NCI-H1694 treated with DMSO at 0.1 percent for 48 hours (cell line): Measurements from ENCODE around the gene UNC79.

ENCODE experiments used
- DNase-seq: peaks from one replicate; lab custom pipeline; 2025; lab: John Stamatoyannopoulos, UW

The UNC79 gene

DNA sequence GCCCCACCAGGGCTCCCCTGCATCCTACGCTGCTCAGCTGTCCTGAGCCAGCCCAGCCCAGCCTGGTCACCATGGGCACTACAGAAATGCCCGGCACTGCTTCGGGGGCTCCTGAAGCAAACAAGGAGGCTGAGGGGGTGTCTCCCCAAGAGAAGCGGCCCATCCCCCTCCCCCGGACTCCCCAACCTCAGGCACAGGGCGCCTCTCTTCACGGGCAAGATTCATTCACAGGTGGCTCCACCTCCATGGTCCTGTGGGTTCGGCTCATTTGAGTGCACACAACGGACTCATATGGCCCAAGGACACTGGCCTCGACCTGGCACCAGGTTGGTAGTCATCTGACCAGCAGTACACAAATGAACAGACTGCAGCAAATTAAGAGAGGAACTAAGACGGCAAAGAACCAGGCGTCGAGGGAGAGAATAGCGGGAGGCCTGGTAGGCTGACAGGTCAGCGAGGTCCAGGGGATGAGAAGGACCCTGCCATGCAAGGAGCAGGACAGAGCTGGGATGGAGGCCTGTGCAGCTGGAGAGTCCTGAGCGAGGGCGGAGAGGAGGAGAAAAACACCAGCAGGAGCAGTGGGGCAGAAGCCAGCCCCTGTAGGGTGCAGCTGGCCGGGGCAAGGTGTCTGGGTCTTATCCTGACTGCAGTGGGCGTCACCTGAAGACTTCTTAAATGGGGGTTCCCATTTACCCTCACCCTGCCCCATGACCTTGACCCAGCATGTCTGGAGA lies 297.3 kb downstream of the UNC79 start:
- no peak for DNase-seq

DNA sequence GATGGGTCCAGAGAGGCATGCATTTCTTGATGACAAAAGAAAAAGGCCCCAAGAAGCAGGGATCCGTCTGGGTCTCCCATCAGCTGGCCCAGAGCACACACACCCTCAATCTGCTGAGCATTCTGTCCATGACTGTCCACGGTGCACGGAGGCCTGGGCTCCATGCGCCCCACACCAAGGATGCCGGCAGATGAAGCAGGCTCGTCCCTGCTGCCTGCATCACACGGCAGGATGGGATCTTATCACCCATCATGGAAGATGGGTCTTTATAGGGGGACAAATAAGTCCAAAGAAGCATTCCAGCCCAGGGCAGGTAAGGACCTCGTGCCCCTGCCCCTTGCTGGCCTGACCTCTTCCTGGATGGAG lies 297.9 kb downstream of the UNC79 start:
- no peak for DNase-seq

DNA sequence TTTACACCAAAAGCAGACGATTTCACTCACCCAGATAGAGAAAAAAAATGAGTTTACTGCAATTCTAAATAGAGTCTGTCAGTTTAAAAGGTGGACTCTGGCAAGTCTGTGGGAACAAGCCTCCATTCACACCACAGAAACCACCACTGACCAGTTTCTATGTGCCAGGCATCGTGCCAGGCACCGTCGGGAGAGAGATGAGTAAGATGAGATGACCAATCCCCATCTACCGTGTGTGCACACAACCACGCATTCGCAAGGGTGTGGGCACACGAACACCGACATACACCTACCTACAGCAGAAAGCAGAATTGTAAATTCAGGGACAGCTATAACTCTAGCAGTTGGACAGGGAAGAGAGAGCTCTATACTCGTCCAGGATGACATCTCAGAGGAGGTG lies 299.3 kb downstream of the UNC79 start:
- DNase-seq = no peak

DNA sequence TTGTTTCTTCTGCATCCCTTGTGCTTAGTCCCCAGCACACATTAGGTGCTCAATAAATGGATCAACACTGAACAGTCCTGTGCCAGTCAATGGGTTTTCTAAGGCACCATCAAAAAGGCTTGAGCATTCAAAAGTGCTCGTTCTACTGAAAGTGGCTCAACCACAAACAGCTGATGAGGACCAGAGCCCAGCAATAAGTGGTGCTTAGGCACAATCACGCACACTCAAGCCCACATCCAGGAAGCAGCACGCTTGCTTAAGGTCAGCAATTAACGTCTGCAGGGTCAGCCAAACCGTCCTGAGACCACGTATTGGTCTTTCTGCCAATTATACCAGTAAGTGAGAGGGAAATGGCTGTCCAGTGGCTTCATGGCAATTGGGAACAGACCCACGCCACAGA lies 301.0 kb downstream of the UNC79 start:
- DNase-seq = no peak

DNA sequence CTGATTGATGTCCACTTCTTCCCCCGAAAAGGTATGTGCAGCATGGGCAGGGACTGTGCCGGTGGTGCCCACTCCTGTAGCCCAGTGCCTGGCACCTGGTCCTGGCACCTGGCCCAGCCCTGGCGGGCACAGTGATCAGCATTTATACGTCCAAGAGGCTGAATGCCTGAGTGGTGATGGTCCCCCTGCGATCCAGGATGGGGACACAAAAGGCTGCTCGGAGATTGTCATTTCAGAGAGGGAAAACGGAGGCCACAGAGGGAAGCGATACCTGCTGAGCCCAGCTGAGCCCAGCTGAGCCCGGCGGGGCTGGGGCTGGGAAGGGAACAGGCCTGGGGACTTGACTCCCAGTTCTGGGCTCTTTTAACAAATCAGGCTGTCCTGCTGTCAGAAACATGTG lies 301.8 kb downstream of the UNC79 start:
- no peak for DNase-seq

DNA sequence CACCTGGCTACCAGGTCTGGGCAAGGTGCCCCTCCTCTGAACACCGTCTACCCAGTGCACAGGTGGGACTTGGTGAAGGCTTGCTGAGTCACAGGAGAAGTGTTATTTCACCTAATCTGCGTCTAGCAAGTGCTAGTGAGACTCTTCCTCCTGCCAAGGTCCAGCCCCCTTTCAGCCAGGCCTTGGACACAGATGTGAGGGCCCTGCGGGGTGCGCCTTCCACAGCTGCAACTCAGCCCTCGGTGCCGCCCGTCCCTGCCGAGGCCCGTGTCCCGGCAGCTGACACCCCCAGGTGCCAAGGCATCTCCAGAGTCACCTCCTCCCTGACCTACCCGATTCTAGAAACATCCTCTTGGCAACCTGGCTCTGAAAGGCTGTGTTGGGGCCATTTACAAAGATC lies 302.5 kb downstream of the UNC79 start:
- DNase-seq = no peak

DNA sequence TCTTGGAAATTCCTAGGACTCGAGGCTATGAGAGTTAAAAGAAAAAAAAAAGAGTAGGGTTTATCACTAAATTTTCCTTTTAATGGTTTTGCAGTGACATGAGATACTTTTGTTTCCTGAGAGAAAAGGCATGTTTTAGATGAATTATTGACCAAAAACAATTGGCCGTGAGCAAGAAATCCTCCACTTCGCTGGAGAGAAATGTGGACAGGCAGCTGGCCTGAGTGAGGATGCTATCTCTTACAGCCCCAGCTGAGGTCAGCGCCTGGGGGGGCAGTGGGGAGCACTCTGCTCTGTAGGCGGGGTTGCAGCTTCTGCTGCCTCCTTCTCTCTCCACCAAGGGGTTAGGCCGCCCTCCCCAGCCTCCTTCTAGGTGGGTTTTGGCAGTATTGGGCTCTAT lies 302.9 kb downstream of the UNC79 start:
- DNase-seq = no peak

DNA sequence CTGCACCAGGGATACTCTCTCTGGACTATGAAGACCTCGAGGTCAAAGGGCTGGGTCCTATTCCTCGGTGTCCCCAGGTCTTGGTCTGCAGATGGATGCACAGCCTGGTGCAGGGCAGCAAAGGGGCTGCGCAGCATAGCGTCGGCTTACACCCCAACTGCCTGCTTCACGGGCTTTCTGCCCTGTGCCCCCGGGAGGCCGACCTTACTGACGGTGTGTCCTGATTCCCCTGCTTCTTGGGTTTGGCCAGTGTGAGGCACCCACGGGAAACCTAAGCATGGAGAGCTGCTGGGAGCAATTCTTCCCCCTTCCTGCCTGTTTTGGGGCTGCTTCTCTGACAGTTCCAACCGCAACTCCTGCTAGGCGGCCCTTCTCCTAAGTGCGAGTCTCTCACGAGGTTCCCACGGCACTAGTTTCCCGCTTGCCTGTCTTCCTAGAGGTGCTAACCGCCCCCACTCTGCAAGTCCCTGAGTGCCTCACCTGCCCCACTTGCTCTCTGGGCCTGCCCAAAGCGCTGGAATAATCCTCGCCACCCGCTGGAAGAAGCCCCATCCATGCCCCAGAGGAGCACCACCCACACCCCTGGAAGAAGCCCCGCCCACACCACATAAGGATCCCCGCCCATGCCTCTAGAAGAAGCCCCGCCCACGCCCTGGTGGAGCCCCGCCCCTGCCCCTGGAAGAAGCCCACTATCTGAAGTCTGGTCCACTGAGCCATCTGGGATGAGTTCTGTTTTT lies 303.5 kb downstream of the UNC79 start:
- DNase-seq = no peak

DNA sequence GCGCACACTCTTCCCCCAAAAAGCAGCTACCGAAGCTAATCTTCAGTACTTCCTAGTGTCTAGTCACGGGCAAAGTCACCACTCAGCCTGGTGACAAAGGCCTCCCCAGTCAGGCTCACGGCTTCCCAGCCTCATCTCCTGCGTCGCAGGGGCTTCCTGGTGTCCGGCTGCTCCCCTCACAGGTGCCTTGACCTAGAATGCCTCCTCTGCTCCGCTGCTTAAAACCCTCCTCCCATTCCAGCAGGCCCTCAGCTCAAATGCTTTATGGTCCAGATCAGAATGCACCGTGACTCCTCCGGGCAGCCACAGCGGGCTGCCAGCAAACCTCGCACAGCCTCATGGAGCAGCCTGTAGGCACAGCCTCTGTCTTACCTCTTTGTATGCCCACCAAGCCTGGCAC lies 304.5 kb downstream of the UNC79 start:
- DNase-seq = no peak

DNA sequence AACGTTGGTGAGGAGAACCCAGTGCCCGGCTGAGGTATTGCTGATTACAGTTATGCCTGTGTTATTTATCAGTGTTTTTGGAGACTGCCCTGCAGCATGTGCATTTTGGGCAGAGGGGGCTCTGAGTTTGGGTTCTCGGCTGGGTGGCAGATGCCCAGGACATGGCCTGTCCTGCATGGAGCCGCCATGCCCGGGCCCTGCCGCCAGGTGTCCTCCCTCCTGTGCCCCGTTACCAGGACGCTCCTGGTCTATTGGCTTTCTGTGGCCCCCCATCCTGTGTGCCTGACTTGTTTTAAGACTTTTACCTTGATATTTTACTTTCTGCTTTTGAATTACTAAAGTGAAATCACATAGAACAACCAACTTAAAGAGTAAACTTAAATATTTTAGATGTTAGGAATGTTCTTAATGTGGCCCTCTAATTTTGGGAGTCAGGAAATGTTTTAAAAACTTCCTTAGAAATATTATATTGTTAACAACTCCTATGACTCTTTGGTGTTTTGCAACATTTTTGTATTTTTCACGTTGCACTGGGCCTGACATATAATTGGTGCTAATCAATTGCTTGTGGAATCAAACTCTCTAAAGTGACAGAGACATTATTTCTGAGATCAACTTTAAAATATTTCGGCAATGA lies 305.8 kb downstream of the UNC79 start:
- DNase-seq = no peak

DNA sequence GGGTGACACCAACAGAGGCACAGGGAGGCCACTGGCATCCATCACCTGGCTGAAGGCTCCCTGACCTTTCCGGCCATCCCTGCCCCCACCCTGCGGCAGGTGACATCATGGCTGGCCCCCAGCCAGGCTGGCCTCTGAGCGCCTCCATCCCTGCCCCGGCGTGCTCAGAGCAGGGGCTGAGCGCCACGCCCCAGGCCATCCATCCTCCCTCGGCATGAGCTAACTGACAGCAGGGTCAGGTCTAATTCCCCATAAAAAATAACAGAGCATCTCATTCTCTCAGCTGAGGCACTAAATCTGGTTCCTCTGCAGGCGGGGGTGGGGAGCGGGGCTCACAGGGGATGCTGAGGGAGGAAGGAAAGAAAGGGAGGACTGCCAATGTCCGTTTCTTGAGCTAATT lies 306.9 kb downstream of the UNC79 start:
- DNase-seq = no peak

DNA sequence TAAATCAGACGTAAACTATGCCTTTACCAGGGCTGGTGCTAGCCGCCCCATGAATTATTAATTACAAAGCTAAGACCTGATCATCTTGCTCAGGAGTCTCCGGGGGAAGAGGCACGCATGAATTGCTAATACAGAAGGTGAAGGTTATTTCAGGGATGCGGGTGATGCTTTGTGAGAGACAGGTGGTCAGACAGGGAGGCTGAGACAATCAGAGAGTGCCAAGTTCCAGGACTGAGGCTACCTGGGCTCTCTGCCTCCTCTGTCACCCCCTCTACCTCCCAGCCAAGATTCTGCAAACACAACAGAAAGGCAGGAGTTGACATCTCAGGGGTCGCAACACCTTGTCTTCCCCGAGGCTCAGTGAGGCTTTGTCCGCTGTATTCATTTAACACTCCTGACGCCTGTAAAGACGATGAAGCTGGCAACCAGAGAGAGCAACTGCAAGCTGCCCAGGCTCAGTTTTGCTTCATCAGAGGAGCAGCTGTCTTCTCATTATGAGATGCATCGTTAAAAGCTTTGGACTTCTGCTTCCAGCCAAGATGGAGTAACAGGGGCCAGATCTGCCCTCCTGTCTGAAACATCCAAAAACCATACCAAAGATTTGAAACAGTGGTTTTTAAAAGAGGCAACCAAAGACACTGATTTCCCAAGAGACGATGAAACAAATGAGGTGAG lies 311.0 kb downstream of the UNC79 start:
- DNase-seq = peak; percentile 49

DNA sequence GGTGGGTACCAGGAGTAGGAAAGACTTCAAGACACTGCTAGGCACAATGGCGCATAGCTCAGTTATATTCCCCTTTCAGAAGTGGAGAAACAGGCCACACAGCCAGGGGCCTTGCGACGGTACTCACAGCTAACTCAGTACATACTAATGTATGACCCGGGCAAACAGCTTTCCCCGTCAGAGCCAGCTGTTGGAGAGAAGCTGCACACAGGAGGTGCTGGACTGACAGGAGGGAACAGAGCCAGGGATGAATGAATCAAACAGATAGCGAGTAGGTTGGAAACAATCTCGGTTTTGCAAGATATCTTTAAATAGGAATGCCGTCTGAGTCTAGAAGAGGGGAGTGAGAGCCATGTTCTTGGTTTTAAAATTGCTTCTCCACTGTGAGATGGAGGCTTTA lies 312.0 kb downstream of the UNC79 start:
- peak; percentile 47 for DNase-seq

DNA sequence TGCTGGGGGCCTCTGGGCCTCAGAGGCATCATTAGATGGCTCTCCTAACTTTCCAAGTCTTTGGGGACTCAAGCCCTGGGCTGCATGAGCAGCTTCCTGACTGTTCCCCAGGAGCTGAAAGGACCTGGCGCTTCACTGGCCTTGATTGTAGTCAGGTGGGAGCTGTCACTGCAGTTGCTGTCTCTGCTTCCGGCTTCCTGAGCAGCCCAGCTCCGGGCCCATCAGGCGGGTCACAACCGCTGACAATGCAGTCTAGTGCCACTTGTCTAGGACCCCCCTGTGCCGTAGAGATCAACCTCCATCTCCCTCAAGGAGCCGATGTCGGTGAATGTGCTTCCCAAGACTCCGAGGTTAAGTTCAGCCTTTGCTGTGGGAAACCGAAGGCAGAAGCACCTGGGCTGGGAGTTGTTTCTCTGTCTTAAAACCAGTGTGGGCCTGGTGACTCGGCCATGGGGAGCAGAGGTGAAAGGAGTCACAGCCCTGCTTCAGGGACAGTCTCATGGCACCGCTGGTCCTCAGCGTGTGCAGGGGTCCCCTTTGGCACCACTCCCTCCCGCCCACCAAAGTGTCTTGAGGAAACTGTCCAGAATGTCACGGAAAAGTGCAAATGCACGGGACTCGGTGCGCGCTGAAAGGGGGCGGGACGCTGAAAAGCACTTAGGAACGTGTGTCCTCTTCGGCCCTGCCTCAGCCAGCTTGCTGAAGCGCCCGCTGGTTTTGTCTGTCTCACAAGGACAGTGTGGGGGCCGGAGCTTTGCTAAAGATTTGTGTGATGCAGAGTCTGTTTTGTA lies 312.7 kb downstream of the UNC79 start:
- no peak for DNase-seq

DNA sequence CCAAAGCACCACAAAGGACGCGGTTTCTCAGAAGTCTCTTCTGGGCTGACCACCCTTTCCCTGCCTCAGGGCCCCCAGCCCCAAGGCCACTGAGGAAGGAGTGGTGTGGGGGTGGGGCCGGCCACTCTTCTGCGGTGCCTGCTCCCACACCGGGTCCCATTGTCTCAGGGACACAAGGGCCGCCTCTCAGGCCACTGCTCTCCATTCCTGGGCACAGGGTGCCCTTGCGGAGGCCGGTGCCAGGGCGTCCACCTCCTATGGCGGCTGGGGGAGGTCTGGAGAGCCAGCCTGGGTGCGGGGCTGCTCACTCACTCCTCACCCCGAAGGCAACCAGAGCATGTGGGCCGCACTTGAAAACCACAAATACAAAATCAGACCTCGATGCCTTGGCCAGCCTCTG lies 313.4 kb downstream of the UNC79 start:
- no peak for DNase-seq

DNA sequence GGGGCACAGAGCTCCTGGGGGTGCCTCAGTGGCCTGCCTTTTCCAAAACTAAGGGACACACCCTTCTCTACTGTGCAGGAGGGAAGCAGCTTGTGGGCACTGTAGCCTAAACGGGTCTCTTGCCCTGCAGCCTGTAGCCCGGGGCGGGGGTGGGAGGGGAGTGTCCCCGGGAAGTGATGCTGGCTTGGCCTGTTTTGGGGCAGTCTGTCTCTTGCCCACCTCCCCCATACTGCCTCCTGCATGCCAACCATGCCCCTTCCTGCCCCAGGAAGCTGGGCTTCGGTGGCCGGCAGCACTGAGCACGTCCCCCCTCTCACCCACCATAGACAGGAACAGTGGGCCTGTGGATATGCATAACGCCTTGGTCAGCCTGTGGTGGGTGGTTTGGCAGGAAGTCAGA lies 314.1 kb downstream of the UNC79 start:
- DNase-seq = no peak

DNA sequence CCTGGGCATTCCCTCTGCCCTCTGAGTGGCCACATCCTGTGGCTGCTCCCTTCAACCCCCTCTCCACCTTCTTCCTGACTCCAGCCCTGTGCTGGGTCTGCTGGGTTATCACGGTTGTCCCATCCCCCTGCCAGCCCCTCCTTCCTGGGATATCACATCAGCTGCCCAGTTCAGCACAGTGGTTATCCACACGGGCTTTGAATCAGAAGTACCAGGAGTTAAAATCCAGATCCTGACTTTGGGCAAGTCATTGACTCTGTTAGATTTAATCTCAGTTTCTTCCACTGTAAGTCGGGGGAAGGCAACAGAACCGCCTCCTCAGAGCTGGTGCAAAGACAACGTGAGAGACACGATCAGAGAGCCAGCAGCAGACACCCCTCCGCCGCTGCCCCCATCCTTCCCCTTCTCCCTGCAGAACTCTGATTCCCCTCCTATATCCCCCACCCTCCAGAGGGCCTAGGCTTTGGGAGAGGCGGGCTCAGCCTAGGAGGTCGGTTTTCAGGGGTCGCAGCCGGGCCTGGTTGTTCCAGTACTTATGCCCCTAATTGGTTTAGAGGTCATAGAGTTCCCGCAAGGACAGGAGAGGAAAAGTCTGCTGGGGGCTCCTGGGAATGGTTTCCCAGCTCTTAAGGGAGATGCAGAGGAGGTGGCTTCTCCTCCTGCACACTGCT lies 315.0 kb downstream of the UNC79 start:
- DNase-seq = no peak

DNA sequence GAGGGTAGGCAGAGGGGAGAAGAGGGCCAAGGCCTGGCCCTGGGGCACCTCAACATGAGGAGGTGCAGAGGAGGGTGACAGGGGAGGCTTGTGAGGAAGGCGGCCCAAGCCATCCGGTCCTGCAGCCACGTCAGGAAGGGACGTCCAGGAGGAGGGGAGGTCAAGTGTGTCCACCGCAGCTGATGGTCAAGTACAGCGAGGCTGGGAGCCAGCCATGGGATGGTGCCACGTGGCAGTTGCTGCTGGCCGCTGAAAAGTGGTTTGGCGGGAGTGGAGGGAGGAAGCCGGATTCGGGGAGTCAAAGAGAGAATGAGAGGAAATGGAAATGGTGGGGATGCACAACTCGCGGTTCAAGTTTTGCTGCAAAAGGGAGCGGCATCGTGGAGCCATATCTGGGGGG lies 316.4 kb downstream of the UNC79 start:
- no peak for DNase-seq

DNA sequence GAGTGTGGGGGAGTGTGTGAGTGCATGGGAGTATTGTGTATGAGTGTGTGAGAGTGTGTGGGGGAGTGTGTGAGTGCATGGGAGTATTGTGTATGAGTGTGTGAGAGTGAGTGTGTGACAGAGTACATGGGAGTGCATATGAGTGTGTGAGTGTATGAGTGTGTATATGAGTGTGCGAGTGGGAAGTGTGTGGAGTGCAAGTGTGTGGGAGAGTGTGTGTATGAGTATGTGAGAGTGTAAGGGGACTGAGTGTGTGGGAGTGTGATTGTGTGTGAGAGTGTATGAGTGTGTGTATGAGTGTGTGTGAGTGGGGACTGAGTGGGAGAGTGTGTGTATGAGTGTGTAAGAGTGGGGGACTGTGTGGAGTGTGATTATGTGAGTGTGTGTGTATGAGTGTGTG lies 316.8 kb downstream of the UNC79 start:
- no peak for DNase-seq

DNA sequence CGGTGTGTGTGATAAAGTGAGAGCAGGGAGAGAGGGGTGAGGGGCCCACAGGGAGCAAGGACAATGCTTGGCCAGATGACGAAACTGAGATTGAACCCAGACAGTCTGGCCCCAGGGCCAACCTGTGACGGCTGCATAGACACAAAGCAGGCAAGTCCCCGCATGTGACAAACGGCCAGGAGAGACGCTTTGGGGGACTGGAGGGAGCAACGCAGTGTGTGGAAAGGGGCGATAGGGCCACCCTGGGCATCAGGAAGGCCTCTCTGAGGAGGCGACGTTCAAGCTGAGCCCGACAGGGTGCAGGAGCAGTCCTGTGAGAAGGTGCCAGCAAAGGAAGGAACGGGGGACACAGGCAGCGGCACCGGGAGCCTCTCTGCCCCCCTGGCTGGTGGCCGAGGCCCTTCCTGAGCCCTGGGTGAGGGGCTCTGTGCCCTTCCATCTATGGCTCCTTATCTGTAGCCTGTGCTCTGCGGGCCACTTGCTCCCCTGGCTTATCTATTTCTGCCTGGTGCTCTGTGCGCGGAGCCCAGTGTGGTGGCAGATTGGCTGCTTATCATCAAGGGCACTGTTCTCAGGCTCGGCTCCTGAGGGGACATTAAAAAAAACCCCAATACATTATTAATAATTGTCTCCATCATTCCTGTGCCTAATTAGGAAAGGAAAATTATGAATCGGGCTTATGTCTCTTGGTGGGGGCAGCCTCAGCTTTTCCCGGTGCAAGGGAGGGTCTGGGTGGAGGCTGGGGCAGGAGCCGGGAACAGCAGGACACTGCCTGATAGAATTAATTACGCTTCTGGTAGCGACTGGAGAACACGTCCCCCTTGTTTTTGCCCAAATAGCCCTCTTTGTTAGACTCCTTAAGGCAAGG lies 317.7 kb downstream of the UNC79 start:
- DNase-seq = peak; percentile 37

DNA sequence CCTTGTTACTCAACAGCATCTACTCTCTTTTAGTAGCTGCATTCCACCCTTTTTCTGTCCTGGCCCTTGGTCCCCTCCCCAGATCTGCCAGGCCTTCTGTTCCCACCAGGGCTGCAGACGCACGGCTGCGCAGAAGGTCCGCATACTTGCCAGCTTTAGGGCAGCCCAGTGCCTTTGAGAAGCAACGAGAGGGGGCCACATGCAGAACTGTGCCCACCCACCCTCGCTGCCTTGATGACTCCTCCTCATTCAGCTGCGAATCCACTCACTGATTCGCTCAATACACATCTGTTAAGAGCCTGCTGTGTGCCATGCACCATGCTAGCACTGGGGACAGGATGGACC lies 318.3 kb downstream of the UNC79 start:
- no peak for DNase-seq
